ENCODE data around the gene PPARG.
"Not testable (repeated sequence)": the region's sequence is repeated elsewhere in the genome, so short reads cannot be mapped to it uniquely, and the experiment has no call there.

Gene PPARG

DNA sequence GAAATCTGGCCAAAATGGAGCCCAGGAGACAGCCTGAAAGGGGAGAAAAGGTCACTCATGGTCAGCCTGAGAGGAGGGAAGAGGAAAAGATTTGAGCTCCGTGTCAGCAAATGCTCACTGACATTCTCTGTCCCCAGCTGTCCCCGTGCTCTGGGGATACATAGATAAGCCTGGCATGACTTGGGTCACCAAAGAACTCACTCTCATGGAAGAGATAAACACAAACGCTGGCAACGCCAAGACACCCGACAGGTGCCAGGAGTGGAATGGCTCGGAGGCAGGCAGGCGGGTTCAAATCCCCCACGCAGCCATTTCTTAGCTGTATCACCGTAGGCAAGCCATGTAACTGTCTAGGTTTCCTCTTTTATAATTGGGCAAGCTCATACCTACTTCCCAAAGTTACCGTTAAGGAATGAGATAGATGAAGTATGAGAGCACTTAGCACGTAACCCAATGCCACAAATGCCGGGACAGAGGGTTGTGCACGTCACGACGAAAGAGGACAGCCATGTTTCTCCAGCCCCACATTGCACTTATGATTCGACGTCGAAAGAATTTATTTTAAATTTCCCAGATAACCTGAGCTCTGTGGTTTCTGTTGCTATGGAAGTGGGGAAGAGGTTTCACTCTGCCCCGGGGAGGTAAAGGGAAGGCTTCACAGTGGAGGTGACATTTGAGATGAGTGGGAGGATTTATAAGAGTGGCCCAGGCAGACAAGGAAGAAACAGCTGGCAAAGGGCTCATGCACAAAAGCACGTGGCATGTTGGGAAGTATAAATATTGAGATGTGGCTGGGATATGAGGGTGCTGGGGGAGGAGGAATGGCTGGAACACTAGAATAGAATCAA, 154.0 kb downstream of the PPARG start:
- DNase-seq (ENCODE audit: low read depth in 1 of 2, low spot score in 1 of 2): peak in 1 of 2 experiments; percentile 41
- no peak for TF ChIP-seq JUND (IDR thresholded peaks at IDR 0.05; ENCODE audit: low read depth)
- in situ Hi-C loops (cut with HindIII; ENCODE audit: low pct_unique_long_range_greater_than_20kb, low sequenced_read_pairs): no loop called here

DNA sequence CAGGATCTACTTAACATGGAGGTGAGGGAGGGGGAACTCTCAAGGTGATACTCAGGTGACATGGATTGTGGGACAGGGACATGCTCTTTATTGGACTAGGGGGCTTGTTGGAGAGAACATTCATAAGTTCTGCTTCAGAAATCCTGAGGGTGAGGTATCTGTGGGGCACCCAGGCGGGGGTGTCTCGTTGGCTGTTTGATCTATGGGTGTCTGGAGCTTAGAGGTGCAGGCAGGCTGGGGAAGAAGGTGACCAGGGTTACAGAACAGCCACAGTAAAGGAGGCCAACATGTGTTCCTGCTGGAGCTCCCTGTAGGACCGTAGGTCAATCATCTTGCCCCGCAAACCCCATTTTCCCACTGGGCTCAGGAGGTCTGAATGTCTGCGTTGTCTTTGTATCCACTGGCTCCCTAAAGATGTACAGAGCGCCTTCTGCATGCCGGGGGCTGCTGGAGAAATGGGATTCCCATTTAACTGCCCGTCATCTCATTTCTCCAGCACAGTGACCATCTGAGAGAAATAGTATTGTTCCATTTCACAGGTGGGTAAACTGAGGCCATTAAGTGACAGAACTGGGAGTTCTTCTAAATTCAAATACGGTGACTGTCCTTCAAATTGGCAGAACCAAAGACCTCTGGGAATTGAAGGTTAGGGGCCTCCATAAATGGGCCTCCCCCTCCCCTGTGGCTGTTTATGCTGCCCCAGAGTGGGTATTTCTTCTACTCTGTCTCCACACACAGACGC, 155.1 kb downstream of the PPARG start:
- no peak for TF ChIP-seq JUND (IDR thresholded peaks at IDR 0.05; ENCODE audit: low read depth)
- DNase-seq (ENCODE audit: low read depth in 1 of 2, low spot score in 1 of 2): no peak
- in situ Hi-C loops (cut with HindIII; ENCODE audit: low pct_unique_long_range_greater_than_20kb, low sequenced_read_pairs): no loop called here

DNA sequence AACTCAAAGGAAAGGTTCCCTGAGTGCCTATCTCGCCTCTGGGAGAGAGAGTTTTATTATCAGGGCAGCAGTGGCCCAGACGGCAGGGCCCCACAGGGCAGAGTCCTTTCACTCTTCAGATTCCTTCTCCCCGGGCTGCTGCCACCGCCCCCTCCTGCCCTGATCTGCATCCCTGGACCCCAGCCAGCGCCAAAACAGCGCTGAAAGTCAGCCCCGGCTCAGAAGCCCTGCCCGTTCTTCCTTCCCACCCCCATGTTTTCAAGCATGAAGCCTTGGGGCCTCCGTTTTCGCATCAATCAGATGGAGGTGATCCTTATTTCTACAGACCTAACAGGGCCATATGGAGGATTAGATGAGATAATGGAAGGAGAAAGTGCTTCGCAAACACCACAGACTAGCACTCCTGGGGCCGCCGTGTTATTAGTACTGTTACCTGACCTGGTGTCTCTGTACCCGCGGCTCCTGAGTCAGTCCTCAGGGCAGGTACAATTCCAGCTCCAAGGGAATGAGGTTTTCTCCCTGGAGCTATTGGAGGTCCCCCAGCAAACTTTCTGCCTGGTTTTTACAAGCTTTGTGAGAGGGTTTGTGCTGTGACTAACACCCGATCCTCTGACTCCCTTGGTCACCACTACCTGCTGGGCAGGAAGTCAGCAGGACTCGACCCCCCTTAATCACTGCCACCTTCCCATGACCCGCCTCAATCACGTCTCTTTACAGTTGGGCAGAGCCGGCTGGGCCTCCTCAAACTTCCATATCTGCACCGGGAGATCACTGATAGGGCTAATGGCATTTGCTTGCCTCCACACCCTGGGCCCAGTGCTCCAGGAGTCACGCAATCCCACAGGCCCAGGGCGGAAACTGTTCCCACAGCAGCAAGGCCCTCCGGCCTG, 156.0 kb downstream of the PPARG start:
- no peak for DNase-seq (ENCODE audit: low read depth in 1 of 2, low spot score in 1 of 2)
- in situ Hi-C loops (cut with HindIII; ENCODE audit: low pct_unique_long_range_greater_than_20kb, low sequenced_read_pairs): no loop called here
- no peak for TF ChIP-seq JUND (IDR thresholded peaks at IDR 0.05; ENCODE audit: low read depth)

DNA sequence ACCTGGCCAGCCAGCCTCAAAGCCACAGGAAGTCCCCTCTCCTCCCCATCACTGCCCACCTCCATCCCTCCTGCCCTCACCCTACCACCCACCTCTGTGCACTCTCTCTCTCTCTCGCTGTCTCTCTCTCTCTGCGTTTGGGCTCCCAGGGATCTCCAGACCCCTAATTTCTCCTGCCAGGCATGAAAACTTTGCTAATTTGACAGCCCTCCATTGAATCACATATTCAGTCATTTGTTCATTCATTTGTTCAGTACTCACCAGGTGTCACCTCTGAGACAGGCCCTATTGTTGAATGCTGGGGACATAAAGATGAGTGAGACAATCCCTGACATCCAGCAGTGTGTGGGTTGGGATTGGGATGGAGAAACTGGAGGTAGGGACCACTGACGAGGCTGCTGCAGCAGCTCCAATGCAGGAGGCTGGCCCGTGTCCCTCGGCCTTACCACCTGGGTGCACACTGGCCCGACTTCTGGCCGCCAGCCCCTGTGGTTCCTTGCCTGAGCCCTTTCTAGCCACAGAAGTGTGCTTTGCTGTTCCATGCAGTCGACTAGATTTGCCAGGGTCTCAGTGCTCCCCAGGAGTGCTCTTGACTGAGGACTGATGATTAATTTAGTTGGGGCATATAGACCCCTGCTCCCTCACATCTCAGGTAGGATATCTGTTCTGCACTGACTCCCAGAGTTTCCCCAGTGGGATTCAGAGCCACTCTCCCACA, 156.8 kb downstream of the PPARG start:
- DNase-seq (ENCODE audit: low read depth in 1 of 2, low spot score in 1 of 2): no peak
- TF ChIP-seq JUND (IDR thresholded peaks at IDR 0.05; ENCODE audit: low read depth): no peak
- in situ Hi-C loops (cut with HindIII; ENCODE audit: low pct_unique_long_range_greater_than_20kb, low sequenced_read_pairs): no loop called here

DNA sequence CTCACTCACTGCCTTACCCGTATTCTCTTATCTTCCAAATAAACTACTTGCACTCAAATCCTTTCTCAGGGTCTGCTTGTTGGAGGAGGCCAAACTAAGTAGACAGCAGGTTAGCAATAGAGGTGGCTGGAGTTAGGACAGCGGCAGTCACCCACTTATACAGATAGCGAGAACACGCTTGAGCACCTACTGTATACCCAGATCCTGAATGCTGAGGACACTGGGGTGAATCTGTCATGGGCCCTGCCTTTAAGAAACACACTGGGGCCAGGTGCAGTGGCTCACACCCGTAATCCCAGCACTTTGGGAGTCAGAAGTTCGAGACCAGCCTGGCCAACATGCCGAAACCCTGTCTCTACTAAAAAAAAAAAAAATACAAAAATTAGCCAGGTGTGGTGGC, 157.4 kb downstream of the PPARG start:
- DNase-seq (ENCODE audit: low read depth in 1 of 2, low spot score in 1 of 2): no peak
- no peak for TF ChIP-seq JUND (IDR thresholded peaks at IDR 0.05; ENCODE audit: low read depth)
- in situ Hi-C loops (cut with HindIII; ENCODE audit: low pct_unique_long_range_greater_than_20kb, low sequenced_read_pairs): no loop called here

DNA sequence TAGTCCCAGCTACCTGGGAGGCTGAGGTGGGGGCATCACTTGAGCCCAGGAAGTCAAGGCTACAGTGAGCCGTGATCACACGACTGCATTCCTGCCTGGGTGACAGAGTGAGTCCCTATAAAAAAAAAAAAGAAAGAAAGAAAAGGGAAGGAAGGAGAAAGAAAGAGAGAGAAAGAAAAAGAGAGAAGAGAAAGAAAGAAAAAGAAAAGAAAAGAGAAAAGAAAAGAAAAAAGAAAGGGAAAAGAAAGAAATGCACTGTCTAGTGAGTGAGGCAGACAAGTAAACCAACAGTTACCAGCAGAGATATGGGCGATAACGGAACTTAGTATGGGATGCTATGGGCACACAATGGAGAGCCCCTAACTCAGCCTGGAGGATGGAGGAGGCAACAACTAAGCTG, 158.2 kb downstream of the PPARG start:
- in situ Hi-C loops (cut with HindIII; ENCODE audit: low pct_unique_long_range_greater_than_20kb, low sequenced_read_pairs): no loop called here
- DNase-seq (ENCODE audit: low read depth in 1 of 2, low spot score in 1 of 2): no peak
- TF ChIP-seq JUND (IDR thresholded peaks at IDR 0.05; ENCODE audit: low read depth): no peak

DNA sequence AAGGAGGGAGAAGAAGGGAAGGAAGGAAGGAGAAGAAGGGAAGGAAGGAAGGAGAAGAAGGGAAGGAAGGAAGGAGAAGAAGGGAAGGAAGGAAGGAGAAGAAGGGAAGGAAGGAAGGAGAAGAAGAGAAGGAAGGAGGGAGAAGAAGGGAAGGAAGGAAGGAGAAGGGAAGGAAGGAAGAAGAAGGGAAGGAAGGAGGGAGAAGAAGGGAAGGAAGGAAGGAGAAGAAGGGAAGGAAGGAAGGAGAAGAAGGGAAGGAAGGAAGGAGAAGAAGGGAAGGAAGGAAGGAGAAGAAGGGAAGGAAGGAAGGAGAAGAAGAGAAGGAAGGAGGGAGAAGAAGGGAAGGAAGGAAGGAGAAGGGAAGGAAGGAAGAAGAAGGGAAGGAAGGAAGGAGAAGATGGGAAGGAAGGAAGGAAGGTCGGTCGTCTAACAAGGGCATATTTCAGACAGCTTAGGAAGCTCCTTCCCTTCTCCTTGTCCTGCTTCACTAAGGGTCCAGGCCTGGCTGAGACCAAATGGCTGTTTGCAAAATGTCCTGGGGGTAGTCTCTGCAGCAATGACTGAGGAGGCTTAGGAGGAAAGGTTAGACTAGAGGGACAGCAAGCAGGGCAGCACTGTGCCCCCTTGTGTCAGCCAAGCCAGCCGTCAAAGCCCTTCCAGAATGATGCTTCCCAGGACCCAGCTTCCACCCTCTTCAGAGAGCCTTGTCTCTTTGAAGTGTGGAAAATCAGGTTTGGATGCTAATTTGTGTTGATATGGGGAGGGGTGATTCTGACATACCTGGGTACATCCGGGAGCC, 159.7 kb downstream of the PPARG start:
- in situ Hi-C loops (cut with HindIII; ENCODE audit: low pct_unique_long_range_greater_than_20kb, low sequenced_read_pairs); DNase-seq (ENCODE audit: low read depth in 1 of 2, low spot score in 1 of 2): not testable (repeated sequence)

DNA sequence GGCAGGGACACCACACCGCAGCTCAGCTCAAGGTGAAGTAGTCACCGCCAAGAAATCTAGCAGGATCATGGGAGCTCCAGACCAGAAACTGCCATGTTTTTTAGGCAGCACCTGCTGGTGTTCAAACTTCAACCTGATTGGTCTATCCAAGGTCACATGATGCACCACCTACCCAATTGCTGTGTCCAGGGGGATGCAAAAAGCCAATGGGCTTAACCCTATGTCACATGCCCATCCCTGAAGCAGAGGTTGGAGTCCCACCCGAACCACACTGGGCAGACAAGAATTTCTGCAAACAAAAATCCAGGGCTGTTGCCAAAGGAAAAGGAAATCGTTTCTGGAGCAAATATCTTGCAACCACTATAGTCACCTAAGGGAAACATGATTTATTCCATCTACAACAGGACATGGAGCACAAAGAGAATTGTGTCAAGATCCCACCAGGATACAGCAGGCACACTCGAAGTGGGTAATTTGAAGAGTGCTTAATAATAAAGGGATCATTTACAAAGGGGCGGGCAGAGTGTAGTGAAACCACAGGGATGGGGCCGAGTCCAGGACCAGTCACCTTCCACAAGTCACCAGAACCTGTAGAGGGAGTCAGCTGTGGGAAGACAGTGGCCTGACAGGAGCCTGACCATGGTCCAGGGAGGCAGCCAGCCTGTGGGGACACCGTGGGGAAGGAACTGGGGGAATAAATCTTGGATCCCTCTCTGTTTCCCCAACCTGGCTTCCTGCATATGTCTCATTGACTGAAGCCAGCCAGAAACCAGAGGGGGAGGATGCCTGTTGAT, 161.2 kb downstream of the PPARG start:
- in situ Hi-C loops (cut with HindIII; ENCODE audit: low pct_unique_long_range_greater_than_20kb, low sequenced_read_pairs): no loop called here
- no peak for TF ChIP-seq JUND (IDR thresholded peaks at IDR 0.05; ENCODE audit: low read depth)
- DNase-seq (ENCODE audit: low read depth in 1 of 2, low spot score in 1 of 2): peak in 1 of 2 experiments; percentile 58

DNA sequence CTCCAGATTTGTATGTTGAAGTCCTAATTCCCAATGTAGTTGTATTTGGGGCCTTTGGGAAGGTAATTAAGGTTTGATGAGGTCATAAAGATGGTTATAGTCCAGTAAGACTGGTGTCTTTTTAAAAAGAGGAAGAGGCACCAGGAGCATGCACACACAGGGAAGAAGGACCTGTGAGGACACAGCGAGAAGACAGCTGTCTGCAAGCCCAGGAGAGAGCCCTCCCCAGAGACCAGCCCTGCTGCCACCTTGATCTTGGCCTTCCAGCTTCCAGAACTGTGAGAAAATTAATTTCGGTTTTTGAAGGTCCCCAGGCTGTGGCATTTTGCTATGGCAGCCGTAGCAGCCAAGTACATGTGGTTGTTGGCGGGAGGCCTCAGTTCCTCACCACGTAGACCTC, 162.6 kb downstream of the PPARG start:
- DNase-seq (ENCODE audit: low read depth in 1 of 2, low spot score in 1 of 2): no peak
- TF ChIP-seq JUND (IDR thresholded peaks at IDR 0.05; ENCODE audit: low read depth): no peak
- in situ Hi-C loops (cut with HindIII; ENCODE audit: low pct_unique_long_range_greater_than_20kb, low sequenced_read_pairs): no loop called here

DNA sequence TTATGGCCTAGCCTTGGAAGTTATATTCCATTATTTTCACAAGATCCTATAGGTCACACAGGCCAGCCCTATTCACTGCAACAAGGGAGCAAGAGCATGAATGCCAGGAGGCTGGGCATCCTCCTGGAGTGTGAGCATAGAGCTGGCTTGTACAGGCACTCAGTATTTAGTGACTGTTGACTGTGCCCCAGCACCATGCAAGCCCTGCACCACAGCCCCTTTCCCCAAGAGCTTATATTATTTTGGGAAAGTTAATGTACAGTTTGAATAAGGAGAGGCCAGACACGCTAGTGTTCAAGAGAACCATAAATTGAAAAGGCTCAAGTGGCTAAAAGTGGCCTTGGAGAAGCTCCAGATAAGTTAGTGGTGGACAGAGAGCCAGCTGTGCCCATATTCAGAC, 163.1 kb downstream of the PPARG start:
- TF ChIP-seq JUND (IDR thresholded peaks at IDR 0.05; ENCODE audit: low read depth): no peak
- DNase-seq (ENCODE audit: low read depth in 1 of 2, low spot score in 1 of 2): no peak
- in situ Hi-C loops (cut with HindIII; ENCODE audit: low pct_unique_long_range_greater_than_20kb, low sequenced_read_pairs): no loop called here

Measured in T47D (cell line).